SIG-M5 (cell line): Measurements from ENCODE around the gene C6orf89.
"Not testable (repeated sequence)": the region's sequence is repeated elsewhere in the genome, so short reads cannot be mapped to it uniquely, and the experiment has no call there.

Experiments
- DNase-seq: peaks from one replicate; lab custom pipeline; 2025; lab: John Stamatoyannopoulos, UW

Gene C6orf89

GRCh38 chr6:36888115-36888643, 2.4 kb downstream of the C6orf89 start:
- DNase-seq = no peak

- DNase-seq = no peak
Observed at GRCh38 chr6:36888654-36889481, 3.1 kb downstream of the C6orf89 start.

DNA sequence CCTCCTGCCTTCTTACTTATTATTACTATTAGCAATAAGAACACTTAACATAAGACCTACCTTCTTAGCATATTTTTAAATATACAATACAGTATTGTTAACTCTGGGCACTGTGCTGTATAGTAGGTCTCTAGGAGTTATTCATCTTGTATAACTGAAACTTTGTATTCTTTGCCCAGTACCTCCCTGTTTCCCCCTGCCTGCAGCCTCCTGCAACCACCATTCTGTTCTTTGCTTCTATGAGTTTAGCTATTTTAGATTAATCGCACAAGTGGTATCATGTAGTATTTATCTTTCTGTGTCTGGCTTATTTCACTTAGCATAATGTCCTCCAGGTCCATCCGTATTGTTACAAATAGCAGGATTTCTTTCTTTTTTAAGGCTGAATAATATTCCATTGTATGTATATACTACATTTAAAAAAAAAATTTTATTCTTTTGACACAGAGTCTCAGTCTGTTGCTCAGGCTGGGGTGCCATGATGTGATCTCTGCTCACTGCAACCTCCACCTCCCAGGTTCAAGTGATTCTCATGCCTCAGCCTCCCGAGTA, 4.4 kb downstream of the C6orf89 start:
- DNase-seq = no peak

GRCh38 chr6:36891153-36891552, 5.4 kb downstream of the C6orf89 start:
- DNase-seq = not testable (repeated sequence)

- DNase-seq = no peak
Observed at GRCh38 chr6:36893976-36894932, 8.5 kb downstream of the C6orf89 start.

GRCh38 chr6:36897609-36898008, 11.9 kb downstream of the C6orf89 start:
- DNase-seq = no peak

- no peak for DNase-seq
Observed at GRCh38 chr6:36904114-36904513, 18.4 kb downstream of the C6orf89 start.

GRCh38 chr6:36904851-36905393, 19.2 kb downstream of the C6orf89 start:
- no peak for DNase-seq

DNA sequence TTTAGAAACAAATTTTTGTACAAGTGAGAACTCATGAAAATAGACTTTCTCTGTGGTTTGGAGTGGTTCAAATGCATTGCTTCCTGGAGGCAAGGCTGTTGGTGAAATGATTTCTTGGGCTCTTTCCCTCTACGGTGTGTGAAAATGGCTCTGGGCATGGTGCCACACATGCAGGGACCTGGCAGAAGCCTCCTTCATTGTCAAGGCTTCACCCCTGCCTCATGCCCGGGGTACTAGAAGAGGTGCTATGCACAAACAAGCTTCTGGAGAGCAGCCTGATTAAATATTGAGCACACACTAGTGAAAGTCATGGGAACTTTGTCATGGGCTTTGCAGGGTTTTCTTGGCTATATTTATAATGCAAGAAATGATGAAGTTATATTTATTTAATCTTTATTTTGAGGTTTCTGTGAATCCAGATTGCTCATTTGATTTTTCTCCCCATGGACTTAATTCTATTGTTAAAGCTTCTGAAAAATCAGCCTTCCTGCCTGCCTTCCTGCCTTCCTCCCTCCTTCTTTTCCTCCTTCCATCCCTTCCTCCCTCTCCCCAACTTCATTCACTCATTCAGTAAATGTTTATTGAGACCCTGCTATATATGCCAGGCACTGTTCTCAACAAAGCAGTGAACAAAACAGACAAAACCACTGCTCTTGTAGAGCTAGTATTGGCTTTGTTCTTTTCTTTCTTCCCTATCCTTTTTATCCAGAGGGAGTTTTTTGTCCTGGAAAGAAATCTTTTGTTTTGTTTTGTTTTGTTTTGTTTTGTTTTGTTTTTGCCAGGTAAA, 21.0 kb downstream of the C6orf89 start:
- no peak for DNase-seq

- no peak for DNase-seq
Observed at GRCh38 chr6:36907781-36908180, 22.0 kb downstream of the C6orf89 start.

DNA sequence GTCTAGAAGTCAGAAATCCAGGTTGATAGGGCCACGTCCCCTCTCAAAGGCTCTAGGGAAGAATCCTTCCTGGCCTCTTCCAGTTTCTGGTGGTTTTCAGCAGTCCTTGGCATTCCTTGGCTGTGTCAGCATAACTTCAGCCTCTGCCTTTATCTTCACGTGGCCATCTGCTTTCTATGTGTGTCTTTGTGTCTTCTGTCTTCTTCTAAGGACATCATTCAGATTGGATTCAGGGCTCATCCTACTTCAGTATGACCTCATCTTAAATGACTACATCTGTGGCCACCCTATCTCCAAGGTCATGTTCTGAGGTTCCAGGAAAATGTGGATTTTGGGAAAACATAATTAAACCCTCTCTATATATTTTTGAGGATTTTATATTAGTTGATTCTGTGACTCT, 23.0 kb downstream of the C6orf89 start:
- DNase-seq = no peak

GRCh38 chr6:36912030-36912454, 26.3 kb downstream of the C6orf89 start:
- DNase-seq = no peak

GRCh38 chr6:36912586-36912985, 26.8 kb downstream of the C6orf89 start:
- DNase-seq = no peak

- no peak for DNase-seq
Observed at GRCh38 chr6:36913082-36913481, 27.3 kb downstream of the C6orf89 start.

DNA sequence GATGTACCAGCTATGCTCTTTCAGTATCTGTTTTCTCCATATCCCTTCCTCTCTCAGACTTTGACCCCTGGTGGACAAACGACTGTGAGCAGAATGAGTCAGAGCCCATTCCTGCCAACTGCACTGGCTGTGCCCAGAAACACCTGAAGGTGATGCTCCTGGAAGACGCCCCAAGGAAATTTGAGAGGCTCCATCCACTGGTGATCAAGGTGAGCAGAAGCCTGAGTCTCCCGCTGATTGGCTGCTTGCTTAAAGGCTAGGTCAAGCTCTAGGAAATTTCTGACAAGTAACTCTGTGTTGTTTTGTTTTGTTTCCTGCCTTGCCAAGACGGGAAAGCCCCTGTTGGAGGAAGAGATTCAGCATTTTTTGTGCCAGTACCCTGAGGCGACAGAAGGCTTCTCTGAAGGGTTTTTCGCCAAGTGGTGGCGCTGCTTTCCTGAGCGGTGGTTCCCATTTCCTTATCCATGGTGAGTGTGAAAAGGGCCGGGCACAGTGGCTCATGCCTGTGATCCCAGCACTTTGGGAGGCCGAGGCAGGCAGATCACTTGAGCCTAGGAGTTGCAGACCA, 28.6 kb downstream of the C6orf89 start:
- no peak for DNase-seq

DNA sequence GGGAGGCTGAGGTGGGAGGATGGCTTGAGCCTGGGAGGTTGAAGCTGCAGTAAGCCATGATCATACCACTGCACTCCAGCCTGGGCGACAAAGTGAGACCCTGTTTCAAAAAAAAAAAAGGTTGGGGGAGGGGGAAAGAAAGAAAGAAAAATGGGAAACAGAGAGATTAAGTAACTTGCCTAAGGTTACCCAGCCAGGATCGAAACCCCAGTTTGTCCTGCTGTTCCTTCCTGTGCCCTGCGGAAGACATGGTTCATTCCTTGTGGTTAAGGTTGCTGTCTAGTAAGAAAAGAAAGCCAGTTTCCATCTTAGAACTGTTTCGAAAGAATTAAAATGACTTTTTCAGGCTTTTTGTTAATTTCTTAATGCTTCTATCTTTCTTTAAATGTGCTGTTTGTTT, 29.8 kb downstream of the C6orf89 start:
- DNase-seq = no peak

- DNase-seq = no peak
Observed at GRCh38 chr6:36916126-36916525, 30.4 kb downstream of the C6orf89 start.

DNA sequence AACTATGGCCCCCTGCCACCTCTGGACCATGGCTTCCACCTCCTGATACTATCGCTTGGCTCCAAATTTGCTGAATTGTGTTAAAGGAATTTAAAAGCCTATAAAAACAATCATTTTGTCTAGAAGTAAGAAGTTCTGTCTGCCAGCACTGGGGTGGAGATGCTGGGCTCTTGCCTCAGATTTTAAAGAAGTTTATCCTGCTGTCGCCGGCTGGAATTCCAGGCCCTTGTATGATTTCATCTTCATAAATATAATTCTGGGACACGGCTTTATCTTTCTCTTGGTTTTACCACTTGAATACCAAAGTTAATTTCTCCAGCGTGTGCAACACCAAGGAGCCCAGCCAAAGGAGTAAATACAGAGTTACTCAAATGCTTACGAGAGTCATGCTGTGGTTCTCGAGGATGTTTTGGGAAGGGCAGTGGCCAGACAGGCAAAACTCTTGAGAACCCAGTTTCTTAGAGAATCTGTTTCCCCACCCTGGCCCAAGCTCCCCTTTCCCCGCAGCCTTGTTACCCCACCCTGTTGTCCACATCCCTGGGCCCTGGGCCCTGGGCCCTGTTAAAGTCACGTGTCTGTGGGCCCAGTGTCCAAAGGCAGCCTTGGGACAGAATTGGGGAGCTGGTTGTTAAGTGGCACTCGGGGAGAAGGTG, 31.9 kb downstream of the C6orf89 start:
- DNase-seq = no peak

- no peak for DNase-seq
Observed at GRCh38 chr6:36920049-36920448, 34.3 kb downstream of the C6orf89 start.

DNA sequence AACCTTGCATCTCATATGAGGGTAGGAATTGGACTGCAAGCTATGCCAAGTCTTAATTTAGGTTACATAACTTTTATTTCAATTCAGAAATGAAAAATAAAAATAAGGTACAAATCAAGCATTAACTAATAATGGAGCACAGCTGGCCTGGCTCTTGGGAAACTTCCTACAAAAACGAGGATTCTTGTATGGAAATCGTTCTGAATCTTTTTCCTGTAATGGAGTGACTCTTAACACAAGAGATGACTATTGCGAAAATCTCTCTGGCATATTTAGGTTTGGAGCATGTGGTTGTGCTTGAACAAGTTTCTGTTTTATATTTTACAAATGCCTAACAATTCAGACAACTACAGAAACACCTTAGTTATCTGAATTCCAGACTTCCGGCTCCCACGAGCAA, 34.8 kb downstream of the C6orf89 start:
- no peak for DNase-seq
